Measurements from ENCODE around the gene GBE1. TPM values are rescaled to one million over a fixed set of nuclear protein-coding genes. Genes with fewer than 3 reads are reported as not detected.

The GBE1 gene
- total RNA-seq, 2 experiments from 2014 or later = 108 to 114 TPM

GRCh38 chr3:81695302-81695701 lies 66.1 kb downstream of the GBE1 start:
- intact Hi-C loops (cut with micrococcal nuclease) = no loop called here
- Mint-ChIP-seq H3K27ac (no peak overlapping the region), H3K4me1 (ENCODE audit: low read depth) (no peaks in the 10 kb centered on the region), H3K36me3 (ENCODE audit: low read depth) (peaks cover 27% of the 10 kb centered on the region), H3K9me3 (no peaks in the 10 kb centered on the region), H3K4me3 (no peak overlapping the region), H3K27me3 (no peaks in the 10 kb centered on the region)
- no peak for DNase-seq
- TF ChIP-seq CTCF (IDR thresholded peaks at IDR 0.05) = no peak
- ChIA-PET POLR2A (no interaction called here), CTCF (no interaction called here)
- no peak for ATAC-seq

- H3K27ac Mint-ChIP-seq = no peak overlapping the region
- no peaks in the 10 kb centered on the region for H3K9me3 Mint-ChIP-seq
- ATAC-seq (no peak), DNase-seq (no peak)
- intact Hi-C loops (cut with micrococcal nuclease) = no loop called here
- no peaks in the 10 kb centered on the region for H3K27me3 Mint-ChIP-seq
- H3K36me3 Mint-ChIP-seq (ENCODE audit: low read depth) = peaks cover 30% of the 10 kb centered on the region
- TF ChIP-seq CTCF (IDR thresholded peaks at IDR 0.05) = no peak
- H3K4me1 Mint-ChIP-seq (ENCODE audit: low read depth) = no peaks in the 10 kb centered on the region
- no peak overlapping the region for H3K4me3 Mint-ChIP-seq
- ChIA-PET CTCF (no interaction called here), POLR2A (no interaction called here)
Observed at GRCh38 chr3:81694662-81695061, 66.8 kb downstream of the GBE1 start.

GRCh38 chr3:81692766-81693165 lies 68.7 kb downstream of the GBE1 start:
- POLR2A ChIA-PET = no interaction called here
- no peaks in the 10 kb centered on the region for H3K4me1 Mint-ChIP-seq (ENCODE audit: low read depth)
- CTCF ChIA-PET = no interaction called here
- H3K27me3 Mint-ChIP-seq = no peaks in the 10 kb centered on the region
- no peak for TF ChIP-seq CTCF (IDR thresholded peaks at IDR 0.05)
- DNase-seq = no peak
- ATAC-seq = no peak
- intact Hi-C loops (cut with micrococcal nuclease) = no loop called here
- peaks cover 30% of the 10 kb centered on the region for H3K36me3 Mint-ChIP-seq (ENCODE audit: low read depth)
- no peak overlapping the region for H3K27ac Mint-ChIP-seq
- H3K4me3 Mint-ChIP-seq = no peak overlapping the region
- no peaks in the 10 kb centered on the region for H3K9me3 Mint-ChIP-seq

GRCh38 chr3:81689617-81690016 lies 71.8 kb downstream of the GBE1 start:
- ATAC-seq (no peak), DNase-seq (no peak)
- TF ChIP-seq CTCF (IDR thresholded peaks at IDR 0.05) = no peak
- H3K4me1 Mint-ChIP-seq (ENCODE audit: low read depth) = no peaks in the 10 kb centered on the region
- H3K9me3 Mint-ChIP-seq = no peaks in the 10 kb centered on the region
- no peak overlapping the region for H3K27ac Mint-ChIP-seq
- no peak overlapping the region for H3K4me3 Mint-ChIP-seq
- CTCF ChIA-PET = no interaction called here
- POLR2A ChIA-PET = no interaction called here
- H3K27me3 Mint-ChIP-seq = no peaks in the 10 kb centered on the region
- intact Hi-C loops (cut with micrococcal nuclease) = no loop called here
- peaks cover 43% of the 10 kb centered on the region for H3K36me3 Mint-ChIP-seq (ENCODE audit: low read depth)

- CTCF ChIA-PET = no interaction called here
Observed at GRCh38 chr3:81684751-81685395, 76.6 kb downstream of the GBE1 start.

More at GRCh38 chr3:81684751-81685395, 76.6 kb downstream of the GBE1 start:
- no peak for TF ChIP-seq CTCF (IDR thresholded peaks at IDR 0.05)
- Mint-ChIP-seq H3K27me3 (no peaks in the 10 kb centered on the region), H3K4me1 (ENCODE audit: low read depth) (no peaks in the 10 kb centered on the region), H3K27ac (no peak overlapping the region), H3K9me3 (no peaks in the 10 kb centered on the region), H3K36me3 (ENCODE audit: low read depth) (peaks cover 48% of the 10 kb centered on the region), H3K4me3 (no peak overlapping the region)
- intact Hi-C loops (cut with micrococcal nuclease) = no loop called here
- POLR2A ChIA-PET = no interaction called here
- DNase-seq = no peak
- no peak for ATAC-seq
